ENCODE measurements around the gene HTR2A. TPM values are rescaled to one million over a fixed set of nuclear protein-coding genes. Genes with fewer than 3 reads are reported as not detected.

The HTR2A gene
- total RNA-seq, 1 donor from 2014 or later, result not detected

DNA sequence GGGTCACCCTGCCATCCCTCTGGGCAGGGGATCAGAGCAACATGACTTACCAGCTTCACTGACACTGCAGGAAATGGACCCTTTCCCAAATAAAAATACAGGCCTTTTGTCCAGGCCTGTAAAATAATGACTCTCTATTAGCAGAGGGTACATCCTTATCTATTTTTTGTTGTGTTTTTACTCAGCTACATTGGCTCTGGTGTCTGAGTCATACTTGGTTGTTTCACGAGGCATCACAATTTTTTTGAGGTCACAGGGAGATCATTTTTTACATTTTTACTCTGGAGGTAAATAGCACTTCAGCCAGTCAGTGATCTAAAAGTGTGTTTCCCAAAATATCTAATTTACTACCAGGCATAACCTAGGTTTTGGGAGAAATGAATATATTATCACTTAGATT, 6.9 kb upstream of the HTR2A start:
- H3K4me1 ChIP-seq, result no peaks in the 10 kb centered on the region
- H3K4me3 ChIP-seq, result no peak overlapping the region
- no peaks in the 10 kb centered on the region for H3K36me3 ChIP-seq
- no peaks in the 10 kb centered on the region for H3K27me3 ChIP-seq
- intact Hi-C loops (cut with DNase I), result no loop called here
- H3K9me3 ChIP-seq, result no peaks in the 10 kb centered on the region
- no peak overlapping the region for H3K27ac ChIP-seq
- DNase-seq (ENCODE audit: low spot score in 2 of 2), result no peak
- TF ChIP-seq, protein P1, sequence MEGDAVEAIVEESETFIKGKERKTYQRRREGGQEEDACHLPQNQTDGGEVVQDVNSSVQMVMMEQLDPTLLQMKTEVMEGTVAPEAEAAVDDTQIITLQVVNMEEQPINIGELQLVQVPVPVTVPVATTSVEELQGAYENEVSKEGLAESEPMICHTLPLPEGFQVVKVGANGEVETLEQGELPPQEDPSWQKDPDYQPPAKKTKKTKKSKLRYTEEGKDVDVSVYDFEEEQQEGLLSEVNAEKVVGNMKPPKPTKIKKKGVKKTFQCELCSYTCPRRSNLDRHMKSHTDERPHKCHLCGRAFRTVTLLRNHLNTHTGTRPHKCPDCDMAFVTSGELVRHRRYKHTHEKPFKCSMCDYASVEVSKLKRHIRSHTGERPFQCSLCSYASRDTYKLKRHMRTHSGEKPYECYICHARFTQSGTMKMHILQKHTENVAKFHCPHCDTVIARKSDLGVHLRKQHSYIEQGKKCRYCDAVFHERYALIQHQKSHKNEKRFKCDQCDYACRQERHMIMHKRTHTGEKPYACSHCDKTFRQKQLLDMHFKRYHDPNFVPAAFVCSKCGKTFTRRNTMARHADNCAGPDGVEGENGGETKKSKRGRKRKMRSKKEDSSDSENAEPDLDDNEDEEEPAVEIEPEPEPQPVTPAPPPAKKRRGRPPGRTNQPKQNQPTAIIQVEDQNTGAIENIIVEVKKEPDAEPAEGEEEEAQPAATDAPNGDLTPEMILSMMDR (IDR thresholded peaks at IDR 0.05), result no peak

DNA sequence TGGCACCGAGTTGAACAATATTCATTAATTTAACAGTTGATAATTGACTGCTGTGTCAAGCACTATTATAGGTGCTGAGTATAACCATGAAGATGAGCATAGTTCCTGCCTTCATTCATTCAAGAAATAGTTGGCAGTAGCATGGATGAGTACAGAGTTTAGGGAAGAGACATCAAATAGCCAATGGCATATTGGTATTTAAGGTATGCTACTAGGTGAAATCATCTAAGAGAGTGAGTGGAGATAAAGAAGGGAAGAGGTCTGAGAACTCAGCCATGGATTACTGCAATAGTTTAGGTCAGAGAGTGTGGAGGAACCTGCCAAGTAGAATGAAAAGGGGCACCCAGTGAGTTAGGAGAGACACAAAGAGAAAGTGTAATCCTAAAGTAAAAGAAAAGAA, 4.9 kb upstream of the HTR2A start:
- Histone ChIP-seq H3K4me1 (no peaks in the 10 kb centered on the region), H3K36me3 (no peaks in the 10 kb centered on the region), H3K9me3 (no peaks in the 10 kb centered on the region), H3K4me3 (no peak overlapping the region), H3K27me3 (no peaks in the 10 kb centered on the region), H3K27ac (no peak overlapping the region)
- TF ChIP-seq, protein P1 (IDR thresholded peaks at IDR 0.05), result no peak
- intact Hi-C loops (cut with DNase I), result no loop called here
- no peak for DNase-seq (ENCODE audit: low spot score in 2 of 2)

DNA sequence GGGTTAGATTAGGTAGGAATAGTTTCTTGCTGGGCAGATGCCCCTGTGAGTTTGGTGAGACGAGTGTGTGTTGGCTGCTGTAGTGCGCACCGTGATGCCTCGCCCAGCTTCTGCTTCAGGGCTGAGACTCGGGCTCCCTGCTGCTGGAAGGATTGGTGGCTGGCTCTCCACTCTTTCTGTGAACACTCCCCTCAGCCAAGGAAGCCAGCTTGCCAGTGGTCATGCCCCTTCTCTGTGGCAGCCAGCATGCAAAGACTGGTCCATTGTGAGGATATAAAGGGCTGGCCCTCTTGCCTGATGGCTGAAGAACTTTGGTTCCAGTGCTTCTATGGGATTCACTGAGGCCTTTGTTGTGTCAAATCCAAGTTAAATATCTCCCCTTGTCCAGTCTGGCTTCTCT, 2.9 kb upstream of the HTR2A start:
- DNase-seq (ENCODE audit: low spot score in 2 of 2), result no peak
- Histone ChIP-seq H3K36me3 (no peaks in the 10 kb centered on the region), H3K27ac (peak overlapping the region in 1 of 2 donors; percentile 12), H3K4me3 (no peak overlapping the region), H3K4me1 (peaks cover 0 to 1% of the 10 kb centered on the region in 2 donors), H3K9me3 (no peaks in the 10 kb centered on the region), H3K27me3 (no peaks in the 10 kb centered on the region)
- TF ChIP-seq, protein P1 (IDR thresholded peaks at IDR 0.05), result no peak
- intact Hi-C loops (cut with DNase I), result loop anchor here (10.0 kb wide), 1 partner anchor 185 kb away; no protein-coding TSS in a partner anchor

DNA sequence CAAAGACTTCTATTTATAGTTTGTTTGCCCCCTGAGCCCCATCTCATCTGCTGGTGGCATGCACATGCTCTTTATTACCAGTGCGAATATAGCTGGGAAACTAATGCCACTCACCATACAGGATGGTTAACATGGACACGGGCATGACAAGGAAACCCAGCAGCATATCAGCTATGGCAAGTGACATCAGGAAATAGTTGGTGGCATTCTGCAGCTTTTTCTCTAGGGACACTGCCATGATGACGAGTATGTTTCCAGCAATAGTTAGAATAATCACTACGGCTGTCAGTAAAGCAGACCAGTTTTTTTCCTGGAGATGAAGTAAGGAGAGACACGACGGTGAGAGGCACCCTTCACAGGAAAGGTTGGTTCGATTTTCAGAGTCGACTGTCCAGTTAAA, 1.5 kb downstream of the HTR2A start:
- Histone ChIP-seq H3K27ac (peak overlapping the region; percentile 71 to 89), H3K36me3 (no peaks in the 10 kb centered on the region), H3K27me3 (no peaks in the 10 kb centered on the region), H3K4me1 (peaks cover 0 to 3% of the 10 kb centered on the region in 2 donors), H3K4me3 (peak overlapping the region in 1 of 2 donors; percentile 82), H3K9me3 (no peaks in the 10 kb centered on the region)
- DNase-seq (ENCODE audit: low spot score in 2 of 2), result no peak
- intact Hi-C loops (cut with DNase I), result loop anchor here (10.0 kb wide), 1 partner anchor 189 kb away; no protein-coding TSS in a partner anchor
- TF ChIP-seq, protein P1 (IDR thresholded peaks at IDR 0.05), result no peak

DNA sequence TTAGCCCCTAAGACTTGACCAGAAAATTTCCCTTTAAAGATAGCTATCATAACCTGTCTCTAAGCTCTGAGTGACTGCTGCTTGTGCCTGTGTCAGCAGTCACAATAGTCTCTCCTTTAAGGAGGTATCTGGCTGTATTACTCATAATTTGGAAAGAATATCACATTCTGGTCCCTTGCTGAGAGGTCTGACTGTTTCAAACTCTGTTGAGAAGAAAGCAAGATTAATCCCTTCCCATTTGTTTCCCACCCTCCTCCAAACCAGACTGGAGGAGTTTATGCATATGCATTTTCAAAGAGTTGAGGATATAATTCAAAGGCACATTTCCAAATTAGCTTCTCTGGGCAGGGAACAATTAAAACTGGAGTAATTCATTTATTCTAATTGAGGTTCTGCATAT, 2.3 kb downstream of the HTR2A start:
- H3K4me3 ChIP-seq, result peak overlapping the region; percentile 58 to 82
- TF ChIP-seq, protein P1 (IDR thresholded peaks at IDR 0.05), result no peak
- no peaks in the 10 kb centered on the region for H3K36me3 ChIP-seq
- no peaks in the 10 kb centered on the region for H3K27me3 ChIP-seq
- no peak for DNase-seq (ENCODE audit: low spot score in 2 of 2)
- H3K27ac ChIP-seq, result peak overlapping the region; percentile 71 to 89
- intact Hi-C loops (cut with DNase I), result loop anchor here (1.0 to 10.0 kb wide), 3 partner anchors 97 to 190 kb away; partner anchors contain the start of gene ESD
- peaks cover 0 to 3% of the 10 kb centered on the region in 2 donors for H3K4me1 ChIP-seq
- no peaks in the 10 kb centered on the region for H3K9me3 ChIP-seq
